DLD1 (cell line): ENCODE data around the gene KIF13A.
"Not testable (repeated sequence)": the region's sequence is repeated elsewhere in the genome, so short reads cannot be mapped to it uniquely, and the experiment has no call there.

Experiments
- in situ Hi-C: cut with HindIII; loops from 2 replicates; pipeline ENCODE4 v1.10.0; 2017; ENCODE audit warnings: low sequenced_read_pairs

The KIF13A gene

GRCh38 chr6:17987447-17987696, at the start of gene KIF13A:
Gene KIF13A (minus strand): TSS chr6:17987635. CDS start chr6:17987463, 172 bp downstream.
- in situ Hi-C loops = no loop called here

GRCh38 chr6:18036781-18037180, 49.3 kb upstream of the KIF13A start:
- in situ Hi-C loops = no loop called here

- in situ Hi-C loops = no loop called here
These were observed 48.0 kb upstream of the KIF13A start for GRCh38 chr6:18035330-18035854.

GRCh38 chr6:18034798-18035202, 47.4 kb upstream of the KIF13A start:
- in situ Hi-C loops = no loop called here

GRCh38 chr6:18031680-18032256, 44.3 kb upstream of the KIF13A start:
- in situ Hi-C loops = no loop called here

- in situ Hi-C loops = no loop called here
These were observed 43.8 kb upstream of the KIF13A start for GRCh38 chr6:18031189-18031588.

GRCh38 chr6:18028332-18028731, 40.9 kb upstream of the KIF13A start:
- in situ Hi-C loops = no loop called here

GRCh38 chr6:18025596-18025995, 38.2 kb upstream of the KIF13A start:
- in situ Hi-C loops = no loop called here

GRCh38 chr6:18024876-18025275, 37.4 kb upstream of the KIF13A start:
- in situ Hi-C loops = no loop called here

GRCh38 chr6:18023891-18024290, 36.5 kb upstream of the KIF13A start:
- in situ Hi-C loops = no loop called here

- in situ Hi-C loops = no loop called here
These were observed 35.2 kb upstream of the KIF13A start for GRCh38 chr6:18022398-18023231.

GRCh38 chr6:18021166-18021850, 33.9 kb upstream of the KIF13A start:
- in situ Hi-C loops = no loop called here

GRCh38 chr6:18020545-18020944, 33.1 kb upstream of the KIF13A start:
- in situ Hi-C loops = not testable (repeated sequence)

GRCh38 chr6:18019539-18020534, 32.4 kb upstream of the KIF13A start:
- in situ Hi-C loops = no loop called here

GRCh38 chr6:18019133-18019532, 31.7 kb upstream of the KIF13A start:
- in situ Hi-C loops = not testable (repeated sequence)

- in situ Hi-C loops = no loop called here
These were observed 29.3 kb upstream of the KIF13A start for GRCh38 chr6:18016698-18017097.

GRCh38 chr6:18016133-18016532, 28.7 kb upstream of the KIF13A start:
- in situ Hi-C loops = no loop called here

- in situ Hi-C loops = no loop called here
These were observed 23.9 kb upstream of the KIF13A start for GRCh38 chr6:18011287-18011686.

GRCh38 chr6:18010540-18010939, 23.1 kb upstream of the KIF13A start:
- in situ Hi-C loops = not testable (repeated sequence)

GRCh38 chr6:18004256-18004985, 17.0 kb upstream of the KIF13A start:
- in situ Hi-C loops = no loop called here
